GF-D8 (cell line): ENCODE data around the gene ELMO1.

ENCODE experiments used
- DNase-seq: peaks from one replicate; lab custom pipeline; 2025; lab: John Stamatoyannopoulos, UW

The ELMO1 gene

DNA sequence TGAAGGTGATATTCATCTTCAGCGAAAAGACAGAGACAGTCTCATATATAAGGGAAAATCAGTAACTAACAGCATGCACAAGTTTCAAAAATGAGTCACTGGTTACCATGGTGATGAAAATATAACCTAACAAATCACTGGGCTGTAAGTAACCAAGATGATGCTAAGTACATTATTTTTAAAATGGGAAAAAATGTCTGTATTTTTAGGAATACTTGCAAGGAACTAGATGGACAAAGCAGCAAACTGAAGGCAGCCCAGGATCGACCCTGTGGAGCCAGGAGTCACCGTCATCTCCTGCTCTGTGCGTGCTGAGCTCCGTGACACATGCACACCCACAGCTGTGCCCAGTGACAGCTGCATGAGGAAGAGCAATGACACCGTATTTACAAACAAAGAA, 137.3 kb downstream of the ELMO1 start:
- DNase-seq = no peak

DNA sequence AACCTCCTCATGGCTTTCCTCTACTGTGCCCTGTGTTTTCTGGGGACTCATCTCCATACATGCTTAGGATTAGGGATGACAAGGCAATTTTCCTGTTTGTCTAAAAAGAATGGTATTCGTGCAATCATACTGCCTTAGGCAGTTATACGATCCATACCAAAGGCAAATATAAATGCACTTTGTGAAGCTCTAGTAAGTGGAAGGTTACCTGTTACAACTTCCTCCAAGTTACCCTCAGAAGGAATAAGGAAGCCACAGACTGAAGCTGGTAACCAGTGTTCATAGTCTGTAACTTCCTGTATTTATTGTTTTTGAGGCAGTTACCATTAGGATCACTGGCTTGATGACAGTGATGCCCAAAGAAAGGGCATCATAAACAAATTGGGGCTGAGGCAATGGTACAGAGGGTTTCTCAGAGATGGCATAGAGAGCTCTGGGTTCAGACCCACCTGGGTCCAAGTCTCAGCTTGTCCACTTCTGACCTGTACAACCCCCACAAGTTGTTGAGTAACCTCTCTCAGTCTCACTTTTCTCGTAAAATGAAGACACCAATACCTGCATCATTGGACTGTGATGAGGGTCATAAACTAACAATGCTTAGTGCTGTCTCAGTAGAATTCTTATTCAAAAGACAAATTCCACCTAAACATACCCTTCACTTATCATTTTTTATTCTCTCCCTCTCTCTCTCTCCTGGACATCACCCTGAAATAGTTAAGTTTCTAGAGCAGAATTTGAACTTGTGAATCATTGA, 138.2 kb downstream of the ELMO1 start:
- DNase-seq = peak; percentile 62

DNA sequence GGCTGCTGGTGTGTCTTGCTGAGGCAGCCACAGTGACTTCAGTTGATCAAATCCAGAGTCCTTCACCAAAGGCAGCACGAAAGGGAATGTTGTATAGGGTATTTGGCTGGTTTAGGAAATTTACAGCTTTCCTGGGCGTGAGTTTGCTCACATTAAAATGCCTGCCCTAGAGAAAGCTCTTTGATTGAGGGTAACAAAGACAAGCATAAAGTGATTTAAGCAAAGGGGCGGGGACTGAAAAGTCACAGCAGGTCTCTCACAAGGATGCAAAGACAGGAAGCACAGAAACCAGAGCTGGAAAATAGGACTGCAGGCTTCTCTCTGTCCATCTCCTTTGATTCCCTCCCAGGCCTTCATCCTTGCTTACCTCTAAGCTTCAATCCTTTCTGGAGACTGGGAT, 139.2 kb downstream of the ELMO1 start:
- no peak for DNase-seq

DNA sequence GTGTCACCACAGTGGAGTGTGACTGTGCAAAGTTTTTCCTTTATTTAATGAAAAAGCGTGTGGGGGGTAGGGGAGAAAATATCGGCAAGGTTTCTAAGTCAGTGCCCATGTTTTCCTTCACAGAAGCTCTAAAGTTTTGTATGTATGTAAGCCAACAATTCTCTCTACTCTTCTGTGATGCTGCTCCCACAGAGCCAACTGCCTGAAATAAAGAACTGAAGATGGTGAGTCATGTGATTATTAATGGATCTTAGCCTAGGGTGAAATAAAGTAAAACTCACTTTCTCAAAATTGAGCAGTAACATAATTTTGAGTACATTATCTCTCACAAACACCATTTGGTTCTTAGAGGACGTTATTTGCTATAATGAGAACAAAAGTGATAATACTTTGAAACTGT, 143.7 kb downstream of the ELMO1 start:
- no peak for DNase-seq

DNA sequence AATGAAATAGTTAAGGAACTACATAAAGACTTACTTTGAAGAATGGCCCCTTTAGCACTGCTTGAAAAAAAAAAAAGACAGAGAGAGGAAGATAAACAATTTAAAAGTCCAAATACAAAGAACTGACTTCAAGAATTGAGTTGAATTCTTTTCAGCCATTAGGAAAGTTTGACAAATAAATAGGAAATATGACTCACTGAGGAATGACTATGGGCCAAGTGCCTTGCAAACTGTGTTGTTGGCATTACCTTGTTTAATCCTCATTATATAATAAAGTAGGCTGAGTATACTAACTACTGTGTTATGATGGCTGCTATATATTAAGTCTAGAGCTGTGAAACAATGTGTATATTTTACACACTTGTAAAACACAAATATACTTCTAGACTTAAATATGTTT, 151.1 kb downstream of the ELMO1 start:
- DNase-seq = no peak

DNA sequence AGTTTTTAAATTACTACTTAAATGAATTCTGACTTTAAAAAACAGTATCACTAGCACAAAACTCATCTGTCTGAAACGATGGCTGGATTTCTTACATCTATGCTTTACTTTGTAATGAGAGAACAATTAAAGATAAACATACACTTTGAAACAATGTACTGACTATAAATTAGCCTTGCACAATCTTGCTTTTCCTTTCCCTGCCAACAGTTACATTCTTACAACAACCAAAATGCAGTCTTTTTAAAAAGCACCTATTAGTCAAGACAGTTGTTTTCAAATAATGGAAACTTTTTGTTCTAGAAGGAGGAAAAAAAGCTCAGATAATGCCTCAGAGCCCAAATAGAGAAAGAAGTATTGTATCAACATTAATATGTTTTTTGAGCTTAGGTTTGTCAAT, 153.3 kb downstream of the ELMO1 start:
- DNase-seq = no peak

DNA sequence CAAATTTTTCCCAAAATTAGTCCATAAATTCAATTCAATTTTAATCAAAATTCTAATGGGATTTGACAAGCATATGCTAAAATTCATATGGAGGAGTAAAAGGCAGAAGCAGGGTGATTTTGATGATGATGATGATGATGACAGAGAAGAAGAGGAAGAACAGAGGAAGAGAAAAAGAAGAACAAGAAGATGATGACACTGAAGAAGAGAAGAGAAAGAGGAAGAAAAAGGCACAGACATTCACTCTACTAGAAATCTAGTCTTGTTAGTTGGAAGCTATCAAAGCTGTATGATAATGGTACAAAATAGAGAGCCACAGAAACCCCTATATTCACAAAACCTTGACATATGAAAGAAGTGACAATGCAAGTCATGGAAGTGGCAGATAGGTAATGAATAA, 157.9 kb downstream of the ELMO1 start:
- peak; percentile 71 for DNase-seq

DNA sequence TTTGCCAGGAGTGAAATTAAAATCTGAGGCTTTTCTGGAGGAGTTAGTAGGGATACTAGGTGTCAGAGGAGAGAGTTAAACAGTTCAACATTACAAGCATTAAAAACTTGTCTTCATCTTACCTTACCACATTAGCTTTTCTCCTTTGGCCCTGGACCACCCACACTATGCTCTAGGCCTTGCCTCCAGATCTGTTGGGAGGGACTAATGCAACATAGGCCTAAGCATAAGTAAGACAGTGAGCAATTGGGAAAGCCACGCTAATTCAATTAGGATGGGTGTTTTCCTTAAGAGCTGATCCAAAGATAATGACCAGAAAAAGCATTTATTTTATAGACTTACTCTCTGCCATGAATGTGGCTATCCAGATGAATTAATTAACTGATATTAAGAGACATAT, 158.9 kb downstream of the ELMO1 start:
- no peak for DNase-seq

DNA sequence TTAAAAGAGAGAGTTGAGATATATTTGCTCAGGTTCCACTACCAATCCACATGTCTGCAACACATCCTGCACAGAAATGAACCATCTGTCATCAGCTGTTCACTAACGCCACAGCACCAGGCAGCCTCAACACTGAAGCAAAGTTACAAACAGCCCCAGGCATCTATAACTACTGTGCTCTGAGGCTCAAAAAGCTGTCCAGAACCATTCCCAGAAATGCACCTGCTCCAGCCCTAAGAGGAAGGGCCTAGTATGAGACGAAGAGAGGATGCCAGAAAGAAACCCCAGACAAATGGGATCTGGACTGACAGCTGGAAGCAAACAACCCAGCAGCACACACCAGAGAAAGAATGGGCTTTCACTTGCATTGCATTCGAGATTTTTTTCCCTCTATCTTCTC, 159.3 kb downstream of the ELMO1 start:
- DNase-seq = no peak

DNA sequence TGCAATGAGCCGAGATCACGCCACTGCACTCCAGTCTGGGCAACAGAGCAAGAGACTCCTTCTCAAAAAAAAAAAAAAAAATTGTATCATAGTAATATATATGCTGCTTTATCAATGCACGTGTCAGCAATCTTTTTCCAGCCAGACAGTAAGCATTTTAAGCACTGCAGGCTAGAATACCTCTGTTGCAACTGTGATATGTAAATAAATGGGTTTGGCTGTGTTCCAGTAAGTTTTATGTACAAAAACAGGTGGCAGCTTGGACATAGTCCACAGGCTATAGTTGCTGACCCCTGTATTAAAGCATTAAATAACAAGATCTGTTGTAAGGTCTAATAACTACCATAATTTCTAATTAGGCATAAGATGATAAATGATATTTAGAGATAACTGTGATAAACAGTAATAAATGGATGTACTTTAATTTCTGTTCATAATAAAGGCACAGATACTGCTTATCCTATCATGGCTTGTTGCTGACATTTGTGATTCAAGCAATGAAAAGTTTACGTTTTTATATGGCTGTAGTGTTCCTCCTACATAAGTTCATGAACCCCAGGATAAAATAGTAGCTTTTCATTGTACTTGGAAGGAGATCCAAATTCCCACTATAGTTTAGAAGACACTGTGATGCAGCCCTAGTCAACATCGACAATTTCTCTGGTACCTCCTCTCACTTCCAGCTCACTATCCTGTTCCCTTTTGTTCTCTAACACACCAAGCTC, 161.4 kb downstream of the ELMO1 start:
- DNase-seq = peak; percentile 25

DNA sequence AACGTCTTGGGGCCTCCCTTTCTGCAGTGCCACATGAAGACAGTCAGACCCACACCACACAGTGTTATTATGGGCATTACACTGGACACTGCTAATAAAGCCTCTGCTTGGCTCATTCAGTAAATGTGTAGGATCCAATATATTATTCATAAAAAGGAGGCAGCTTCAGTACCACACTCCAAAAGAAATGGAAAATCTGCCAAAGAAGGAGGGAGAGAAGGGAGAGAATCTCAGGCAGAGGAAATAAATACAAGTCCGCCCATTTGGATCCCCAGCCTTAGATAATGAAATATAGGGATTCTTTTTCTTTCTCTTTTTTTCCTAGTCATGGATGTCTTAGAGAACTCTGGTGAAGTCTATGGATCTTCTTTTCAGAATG, 162.2 kb downstream of the ELMO1 start:
- DNase-seq = no peak

DNA sequence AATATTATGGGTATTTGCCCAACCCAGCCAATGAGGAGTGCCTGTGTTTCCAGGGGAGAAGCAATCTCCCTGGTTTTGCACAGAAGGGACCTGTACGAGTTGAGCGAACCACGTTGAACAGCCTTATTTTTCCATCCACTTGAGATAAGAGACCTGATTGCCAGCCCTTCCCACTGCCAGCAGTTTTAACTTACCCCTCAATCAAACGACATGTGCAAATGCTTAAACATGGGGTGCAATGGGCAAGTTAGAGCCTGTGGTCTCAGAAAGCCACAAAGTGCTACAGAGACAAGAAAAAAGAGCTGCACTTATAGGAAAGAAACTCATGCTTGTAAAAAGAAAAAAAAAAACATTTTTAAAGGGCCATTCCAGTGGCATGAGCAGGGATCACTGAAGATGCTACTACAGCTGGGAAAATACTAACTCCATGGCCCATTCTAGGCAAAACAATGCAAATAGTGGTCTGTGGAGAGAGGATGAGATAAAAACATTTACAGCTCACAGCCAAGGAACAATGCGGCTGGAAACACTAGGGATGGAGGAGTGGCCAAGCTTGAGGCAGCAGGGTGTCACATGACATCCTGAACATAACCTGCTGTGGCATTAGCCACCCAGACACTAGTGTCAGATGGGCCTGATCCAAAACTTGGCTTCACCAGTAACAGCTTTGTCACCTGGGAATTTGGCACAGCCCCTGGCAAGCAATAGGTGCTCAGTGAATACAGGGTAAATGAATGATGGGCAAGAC, 162.8 kb downstream of the ELMO1 start:
- DNase-seq = no peak

DNA sequence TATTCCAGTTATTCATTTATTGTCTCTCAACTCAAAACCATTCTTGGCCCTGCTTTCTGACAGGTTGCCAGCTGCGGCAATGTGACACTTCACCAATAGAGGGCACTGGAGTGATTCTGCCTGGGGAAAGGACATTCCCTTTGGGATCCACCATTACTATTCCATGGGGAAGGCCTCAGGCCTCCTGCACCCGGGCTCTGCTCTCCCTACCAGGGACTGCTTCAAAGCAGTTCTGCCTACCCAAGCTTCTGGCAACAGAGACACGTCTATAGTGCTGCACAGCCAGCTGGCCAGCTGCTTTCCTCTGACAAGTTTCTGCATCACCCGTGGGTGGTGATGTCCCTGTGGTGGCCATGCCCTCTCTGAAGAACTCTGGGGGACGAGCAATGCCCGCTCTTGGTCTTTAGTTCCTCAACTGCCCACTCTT, 163.8 kb downstream of the ELMO1 start:
- DNase-seq = no peak

DNA sequence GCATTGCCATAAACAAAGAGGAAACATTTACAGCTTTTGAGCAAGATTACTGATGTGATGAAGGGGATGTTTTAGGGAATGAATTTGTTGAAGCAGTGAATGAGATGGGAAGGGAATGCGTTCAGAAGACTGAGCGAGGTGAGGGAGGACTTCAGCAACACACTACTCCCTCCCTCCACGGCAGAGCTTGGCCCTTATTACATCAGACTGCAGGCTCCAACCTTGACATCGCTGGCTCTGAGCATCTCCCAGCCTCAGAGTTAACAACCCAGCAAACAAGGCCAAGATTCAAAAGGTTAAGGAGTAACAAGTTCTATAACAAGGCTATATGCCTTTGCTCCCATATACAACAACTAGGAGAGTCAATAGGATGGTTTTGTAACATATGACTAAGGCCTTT, 164.4 kb downstream of the ELMO1 start:
- no peak for DNase-seq

DNA sequence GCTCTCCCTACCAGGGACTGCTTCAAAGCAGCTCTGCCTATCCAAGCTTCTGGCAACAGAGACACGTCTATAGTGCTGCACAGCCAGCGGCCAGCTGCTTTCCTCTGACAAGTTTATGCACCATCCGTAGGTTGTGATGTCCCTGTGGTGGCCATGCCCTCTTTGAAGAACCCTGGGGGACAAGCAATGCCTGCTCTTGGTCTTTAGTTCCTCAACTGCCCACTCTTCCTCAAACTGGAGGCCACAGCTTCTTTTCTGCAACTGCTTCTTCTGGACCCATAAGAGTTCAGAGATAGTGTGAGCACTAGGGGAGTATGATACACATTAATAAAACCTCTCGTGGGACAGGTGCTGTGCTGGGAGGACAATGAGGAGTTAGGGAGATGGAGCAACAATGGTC, 164.9 kb downstream of the ELMO1 start:
- DNase-seq = peak; percentile 34

DNA sequence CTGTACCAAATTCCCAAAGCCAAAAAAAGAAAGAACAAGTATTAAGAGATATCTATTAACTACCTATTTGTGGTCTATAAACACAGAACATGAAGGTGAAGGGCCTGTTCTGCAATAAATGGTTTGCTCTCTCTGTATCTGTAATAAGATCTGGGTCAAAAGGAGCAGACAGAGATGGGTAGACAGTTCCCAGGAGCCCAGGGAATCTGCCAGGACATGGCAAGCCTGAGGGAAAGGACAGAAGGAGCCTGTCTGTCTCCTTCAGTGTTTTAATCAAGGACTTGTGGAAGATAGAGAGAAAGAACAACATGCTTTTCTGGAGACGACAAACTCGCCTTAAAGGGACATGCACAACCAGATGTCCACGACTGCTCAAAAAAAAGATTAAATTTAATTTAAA, 165.7 kb downstream of the ELMO1 start:
- DNase-seq = no peak

DNA sequence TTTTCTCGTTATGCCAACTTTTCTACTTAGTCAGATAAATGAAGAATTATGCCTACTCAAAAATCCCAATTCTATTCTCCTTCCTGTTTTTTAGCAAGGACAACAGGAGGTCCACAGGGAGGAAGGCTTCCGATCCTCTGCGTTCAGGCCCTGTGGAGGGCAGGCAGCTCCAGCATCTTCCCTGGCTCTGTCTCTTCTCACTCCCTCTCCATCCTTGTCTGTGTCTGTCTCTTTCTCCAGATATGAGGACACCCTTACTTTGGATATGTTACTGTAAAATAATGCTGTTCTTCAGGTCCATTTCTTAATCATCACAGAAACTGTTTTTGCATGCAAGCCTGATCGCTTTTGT, 166.6 kb downstream of the ELMO1 start:
- DNase-seq = no peak

DNA sequence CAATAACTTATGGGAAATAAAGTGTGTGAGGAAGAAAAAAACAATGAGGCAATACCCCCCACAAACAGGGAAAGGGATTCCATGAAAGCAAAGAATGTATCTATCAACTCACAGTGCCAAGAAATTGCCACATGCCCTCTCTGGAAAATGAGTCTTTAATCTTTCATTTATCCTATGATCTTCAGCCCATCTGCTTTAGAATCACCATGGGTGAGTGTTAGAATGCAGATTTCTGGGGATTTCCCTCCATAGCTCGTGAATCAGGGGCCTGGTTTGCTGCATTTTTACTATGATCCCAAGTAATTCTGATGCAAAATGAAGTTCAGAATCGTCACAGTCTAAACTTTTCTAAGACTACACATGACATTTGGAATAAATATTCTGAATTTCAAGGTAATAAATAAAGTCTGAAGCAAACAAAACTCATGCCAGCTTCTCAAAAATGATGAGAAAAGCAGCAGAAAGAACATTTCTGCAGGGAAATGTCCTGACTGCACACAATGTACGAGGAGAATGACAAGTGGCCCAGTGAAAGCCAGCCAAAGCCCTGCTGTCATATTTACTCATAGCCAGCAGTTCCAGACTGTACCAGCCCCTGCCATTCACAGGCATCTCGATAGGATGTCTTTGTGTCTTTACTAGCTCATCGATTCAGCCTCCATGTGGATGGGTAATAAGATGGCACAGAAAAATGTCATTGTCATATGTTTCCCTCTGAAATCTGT, 167.1 kb downstream of the ELMO1 start:
- no peak for DNase-seq

DNA sequence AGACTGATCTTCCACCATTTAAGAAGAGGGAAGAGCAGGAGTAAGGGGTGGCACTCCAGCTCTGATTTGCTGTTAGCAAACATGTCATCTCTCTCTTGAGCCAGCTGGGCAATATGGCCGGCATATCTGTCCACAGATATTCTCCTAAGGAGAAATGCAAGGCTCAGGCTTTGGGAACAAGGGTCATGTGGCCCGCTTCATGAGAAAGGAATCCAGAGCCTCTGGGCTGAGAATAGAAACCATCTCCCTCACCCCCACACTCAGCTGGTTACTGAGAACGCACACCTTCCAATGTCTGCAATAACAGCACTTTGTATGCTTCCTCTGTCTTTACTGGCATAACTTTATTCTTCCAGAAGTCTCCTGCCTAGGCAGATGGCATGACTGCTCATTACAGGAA, 171.2 kb downstream of the ELMO1 start:
- DNase-seq = no peak

DNA sequence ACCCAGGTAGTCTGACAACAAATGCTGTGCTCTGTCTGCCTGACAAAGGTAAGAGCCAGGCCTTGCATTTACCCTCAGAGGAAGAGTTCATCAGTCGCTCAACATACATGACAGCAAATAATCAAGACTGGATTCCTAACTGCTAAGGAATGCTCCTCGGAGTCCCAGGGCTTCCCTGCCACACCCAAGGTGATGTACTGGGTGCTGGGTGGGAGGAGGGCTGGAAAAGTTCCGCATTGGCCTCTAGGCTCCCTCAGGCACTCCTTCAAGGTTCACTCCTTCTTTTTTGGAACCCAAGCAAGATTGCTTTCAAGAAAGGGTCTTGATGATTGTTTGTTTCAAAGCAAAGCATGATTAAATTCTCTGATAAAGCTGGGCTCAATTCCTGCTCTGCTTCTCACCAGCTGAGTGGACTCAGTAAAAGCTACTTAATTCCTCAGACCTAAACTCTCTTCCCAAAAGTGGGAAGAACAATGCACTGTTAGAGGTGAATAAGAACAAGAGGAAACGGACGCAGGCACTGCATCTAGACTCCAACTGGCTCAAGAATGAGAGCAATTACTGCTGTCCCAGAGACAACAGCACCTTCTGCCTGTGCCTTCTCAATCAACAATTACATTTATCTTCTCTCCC, 173.5 kb downstream of the ELMO1 start:
- DNase-seq = no peak

DNA sequence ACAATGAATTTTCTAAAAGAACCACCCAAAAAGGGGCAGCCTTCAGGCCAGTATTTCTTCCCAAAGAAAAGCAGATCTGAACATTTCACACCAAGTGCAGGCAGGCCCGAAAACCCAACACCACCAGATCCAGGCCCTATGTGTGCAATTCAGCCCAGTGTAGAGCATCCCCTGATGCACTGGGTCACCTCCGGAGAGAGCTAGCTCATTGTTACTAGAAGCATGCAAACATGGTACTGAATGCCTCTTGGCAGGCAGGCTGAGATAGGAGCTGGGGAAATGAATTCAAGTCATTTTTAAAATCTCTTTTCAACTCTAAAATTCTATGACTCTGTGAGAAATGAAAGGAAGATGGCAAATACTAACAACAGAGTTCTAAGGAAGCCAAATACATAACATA, 174.8 kb downstream of the ELMO1 start:
- no peak for DNase-seq
